ENCODE data around the gene PRDM16. TPM values are rescaled to one million over a fixed set of nuclear protein-coding genes. Genes with fewer than 3 reads are reported as not detected.

Gene PRDM16
- total RNA-seq, 4 donors from 2014 or later, result 0.41 to 0.95 TPM; not detected in 2

DNA sequence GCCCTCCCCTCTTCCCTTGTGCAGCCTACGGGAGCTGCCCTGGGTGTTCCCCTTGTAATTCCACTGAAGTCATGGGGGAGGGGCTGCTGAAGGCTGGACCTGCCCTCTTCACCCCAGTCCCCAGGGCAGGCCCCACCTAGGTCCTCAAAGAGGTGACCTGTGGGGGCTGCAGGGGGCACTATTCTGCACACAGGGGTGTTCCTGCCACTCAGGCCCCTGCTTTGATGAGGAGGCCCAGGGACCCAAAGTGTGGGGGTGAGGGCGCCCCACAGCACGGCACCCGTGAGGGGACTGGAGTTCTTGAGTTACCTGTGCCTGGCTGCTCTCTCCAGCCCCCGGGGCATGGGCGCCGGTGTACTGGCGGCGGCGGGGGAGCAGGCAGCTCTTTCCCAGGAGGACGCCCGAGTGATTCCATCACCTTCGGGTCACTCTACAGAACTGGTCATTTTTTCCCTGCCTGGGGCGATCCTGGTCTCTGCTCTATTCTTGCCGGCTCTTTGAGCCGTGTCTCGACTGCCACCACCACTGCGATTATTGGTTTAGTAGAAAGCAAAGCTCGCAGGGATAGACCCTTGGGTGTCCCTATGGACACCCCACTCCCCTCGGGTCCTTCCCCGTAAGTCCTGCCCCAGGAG, 6.9 kb upstream of the PRDM16 start:
- intact Hi-C loops (cut with DNase I; ENCODE audit: low total_unique reads), result no loop called here
- Histone ChIP-seq H3K4me1 (peaks cover 5 to 20% (median 7%) of the 10 kb centered on the region in 4 donors), H3K27me3 (peaks cover 83% of the 10 kb centered on the region), H3K27ac (no peak overlapping the region), H3K4me3 (no peak overlapping the region), H3K9me3 (no peaks in the 10 kb centered on the region), H3K36me3 (no peaks in the 10 kb centered on the region)
- in situ Hi-C loops (cut with MboI; ENCODE audit: low pct_ligation_motif_present in 1 of 4, low pct_unique_long_range_greater_than_20kb in 1 of 4, low sequenced_read_pairs in 3 of 4), result no loop called here
- no peak for TF ChIP-seq POLR2AphosphoS5 (IDR thresholded peaks at IDR 0.05)
- no peak for TF ChIP-seq CTCF (IDR thresholded peaks at IDR 0.05)
- TF ChIP-seq POLR2A (IDR thresholded peaks at IDR 0.05), result no peak
- no peak for TF ChIP-seq EP300 (IDR thresholded peaks at IDR 0.05; ENCODE audit: low read depth)
- 48% methylated on average over 18 of the region's 21 CpGs; no CpG with 5 or more reads in 1 of the 2 donors for WGBS, 2 donors (ENCODE audit: low coverage in 1 of 2)
- DNase-seq, result no peak

DNA sequence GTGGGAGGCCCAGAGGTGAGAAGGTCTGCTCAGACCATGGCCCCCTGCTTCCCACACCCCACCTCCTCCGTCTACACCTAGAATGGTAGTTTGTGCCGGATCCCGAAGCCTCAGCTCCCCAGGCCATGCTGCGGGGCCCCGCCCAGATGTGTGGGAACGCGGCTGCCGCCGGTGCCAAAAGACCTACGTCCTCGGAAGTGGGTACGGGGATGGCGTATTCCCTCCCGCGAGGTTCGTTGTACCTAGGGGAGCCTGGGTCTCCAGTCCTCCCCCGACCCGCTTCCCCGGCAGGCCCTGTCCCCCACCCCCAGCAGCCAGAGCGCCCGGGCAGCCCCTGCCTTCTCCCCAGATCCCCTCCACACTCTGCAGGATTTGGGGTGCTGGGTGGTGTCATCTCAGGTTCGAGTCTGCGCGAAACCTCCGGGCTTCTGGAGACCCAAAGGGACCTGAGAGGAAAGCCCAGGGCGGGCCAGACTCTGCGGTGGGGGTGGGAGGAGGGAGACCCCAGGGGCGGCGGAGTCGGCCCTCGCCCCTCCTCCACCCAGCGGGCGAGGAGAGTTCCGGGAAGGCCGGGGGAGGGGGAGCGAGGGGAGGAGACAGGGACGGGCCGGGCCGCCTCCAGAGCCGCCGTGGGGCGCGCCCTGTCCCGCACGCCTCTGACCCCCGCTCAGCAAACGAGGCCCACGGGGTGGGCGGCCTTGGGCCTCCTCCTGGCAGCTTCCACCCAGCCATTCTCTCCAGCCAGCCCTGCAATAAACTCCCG, 6.2 kb upstream of the PRDM16 start:
- no peaks in the 10 kb centered on the region for H3K9me3 ChIP-seq
- in situ Hi-C loops (cut with MboI; ENCODE audit: low pct_ligation_motif_present in 1 of 4, low pct_unique_long_range_greater_than_20kb in 1 of 4, low sequenced_read_pairs in 3 of 4), result no loop called here
- H3K4me3 ChIP-seq, result peak overlapping the region in 1 of 4 donors; percentile 19
- intact Hi-C loops (cut with DNase I; ENCODE audit: low total_unique reads), result no loop called here
- H3K27me3 ChIP-seq, result peaks cover 85% of the 10 kb centered on the region
- no peak for TF ChIP-seq POLR2A (IDR thresholded peaks at IDR 0.05)
- TF ChIP-seq POLR2AphosphoS5 (IDR thresholded peaks at IDR 0.05), result no peak
- no peak for TF ChIP-seq CTCF (IDR thresholded peaks at IDR 0.05)
- no peak for TF ChIP-seq EP300 (IDR thresholded peaks at IDR 0.05; ENCODE audit: low read depth)
- 51% methylated on average over 40 of the region's 50 CpGs; no CpG with 5 or more reads in 1 of the 2 donors for WGBS, 2 donors (ENCODE audit: low coverage in 1 of 2)
- no peak for DNase-seq
- no peak overlapping the region for H3K27ac ChIP-seq
- no peaks in the 10 kb centered on the region for H3K36me3 ChIP-seq
- H3K4me1 ChIP-seq, result peaks cover 7 to 25% (median 10%) of the 10 kb centered on the region in 4 donors

- peak overlapping the region in 1 of 4 donors; percentile 19 for H3K4me3 ChIP-seq
- no peaks in the 10 kb centered on the region for H3K9me3 ChIP-seq
- H3K27me3 ChIP-seq, result peaks cover 87% of the 10 kb centered on the region
- intact Hi-C loops (cut with DNase I; ENCODE audit: low total_unique reads) (no loop called here), in situ Hi-C loops (cut with MboI; ENCODE audit: low pct_ligation_motif_present in 1 of 4, low pct_unique_long_range_greater_than_20kb in 1 of 4, low sequenced_read_pairs in 3 of 4) (no loop called here)
- H3K27ac ChIP-seq, result no peak overlapping the region
- 31% methylated on average over 91 of the region's 91 CpGs; no CpG with 5 or more reads in 1 of the 2 donors for WGBS, 2 donors (ENCODE audit: low coverage in 1 of 2)
- TF ChIP-seq EP300 (IDR thresholded peaks at IDR 0.05; ENCODE audit: low read depth) (no peak), POLR2A (IDR thresholded peaks at IDR 0.05) (no peak), POLR2AphosphoS5 (IDR thresholded peaks at IDR 0.05) (no peak), CTCF (IDR thresholded peaks at IDR 0.05) (no peak)
- H3K4me1 ChIP-seq, result peaks cover 15 to 33% (median 18%) of the 10 kb centered on the region in 4 donors
- DNase-seq, result peak; percentile 6
- H3K36me3 ChIP-seq, result no peaks in the 10 kb centered on the region
Observed at GRCh38 chr1:3063379-3064295, 5.4 kb upstream of the PRDM16 start.
